Trophoblast cell (in vitro differentiated cells and primary cell): ENCODE results near the gene ITGA4. TPM values are rescaled to one million over a fixed set of nuclear protein-coding genes. Genes with fewer than 3 reads are reported as not detected.

Experiments used
- DNase-seq, 2 donors: peaks; one replicate each; pipeline ENCODE4 v3.0.0-alpha.2; 2016
- H2AFZ ChIP-seq: 2 replicates; pipeline ENCODE4 v1.6.1; 2013; ENCODE audit warnings: low read length, moderate library complexity, mild to moderate bottlenecking; ENCODE audit not compliant: insufficient read depth, poor library complexity
- H2AK5ac ChIP-seq: 2 replicates; pipeline ENCODE4 v1.6.1; 2013; ENCODE audit warnings: mild to moderate bottlenecking, low read length
- H2BK120ac ChIP-seq: 2 replicates; pipeline ENCODE4 v1.6.1; 2013; ENCODE audit warnings: low read length, mild to moderate bottlenecking, moderate library complexity; ENCODE audit not compliant: insufficient read depth, poor library complexity
- H2BK12ac ChIP-seq: 2 replicates; pipeline ENCODE4 v1.6.1; 2013; ENCODE audit warnings: mild to moderate bottlenecking, low read length, moderate library complexity
- H2BK5ac ChIP-seq: 2 replicates; pipeline ENCODE4 v1.6.1; 2013; ENCODE audit warnings: low read length, low read depth, moderate library complexity, mild to moderate bottlenecking; ENCODE audit not compliant: poor library complexity
- H3K14ac ChIP-seq: 2 replicates; pipeline ENCODE4 v1.6.1; 2013; ENCODE audit warnings: mild to moderate bottlenecking, low read length
- H3K18ac ChIP-seq: 2 replicates; pipeline ENCODE4 v1.6.1; 2013; ENCODE audit warnings: mild to moderate bottlenecking, low read length
- H3K23ac ChIP-seq: 2 replicates; pipeline ENCODE4 v1.6.1; 2013; ENCODE audit warnings: low read length
- H3K27ac ChIP-seq: 2 replicates; pipeline ENCODE4 v1.5.1; 2013; ENCODE audit warnings: low read depth, mild to moderate bottlenecking, inconsistent platforms, low read length, moderate library complexity
- H3K27me3 ChIP-seq: 2 replicates; pipeline ENCODE4 v1.6.1; 2013; ENCODE audit warnings: inconsistent platforms, mild to moderate bottlenecking, low read length, moderate library complexity; ENCODE audit not compliant: insufficient read depth
- H3K36me3 ChIP-seq, 2 experiments: 1 replicate in 1 of 2; 2 replicates in 1 of 2; pipeline ENCODE4 v1.6.1; 2013; ENCODE audit warnings: low read length in 2 of 2, mild to moderate bottlenecking in 2 of 2, moderate library complexity in 1 of 2; ENCODE audit not compliant: insufficient read depth in 2 of 2, control insufficient read depth in 1 of 2
- H3K4ac ChIP-seq: 2 replicates; pipeline ENCODE4 v1.6.1; 2013; ENCODE audit warnings: low read depth, mild to moderate bottlenecking, low read length, moderate library complexity
- H3K4me1 ChIP-seq, 2 experiments: 1 replicate in 1 of 2; 2 replicates in 1 of 2; pipeline ENCODE4 v1.6.1; 2013; ENCODE audit warnings: low read length in 2 of 2, mild to moderate bottlenecking in 2 of 2, moderate library complexity in 1 of 2; ENCODE audit not compliant: insufficient read depth in 2 of 2, control insufficient read depth in 1 of 2
- H3K4me2 ChIP-seq: 2 replicates; pipeline ENCODE4 v1.6.1; 2013; ENCODE audit warnings: inconsistent platforms, mild to moderate bottlenecking, low read length, moderate library complexity
- H3K4me3 ChIP-seq: 2 replicates; pipeline ENCODE4 v1.5.1; 2013; ENCODE audit warnings: mild to moderate bottlenecking, low read depth, low read length, inconsistent platforms
- H3K79me1 ChIP-seq: one replicate; pipeline ENCODE4 v1.6.1; 2013; ENCODE audit warnings: low read length
- H3K79me2 ChIP-seq: 2 replicates; pipeline ENCODE4 v1.6.1; 2013; ENCODE audit warnings: low read length, mild to moderate bottlenecking; ENCODE audit not compliant: control insufficient read depth, insufficient read depth, poor library complexity
- H3K9ac ChIP-seq: 2 replicates; pipeline ENCODE4 v1.6.1; 2013; ENCODE audit warnings: mild to moderate bottlenecking, low read length
- H3K9me3 ChIP-seq: 2 replicates; pipeline ENCODE4 v1.6.1; 2013; ENCODE audit warnings: low read depth, mild to moderate bottlenecking, control low read depth, inconsistent platforms, low read length; ENCODE audit not compliant: insufficient read depth
- H4K12ac ChIP-seq: 2 replicates; pipeline ENCODE4 v1.6.1; 2013; ENCODE audit warnings: low read depth, mild to moderate bottlenecking, low read length, moderate library complexity
- H4K8ac ChIP-seq: 2 replicates; pipeline ENCODE4 v1.6.1; 2013; ENCODE audit warnings: low read depth, mild to moderate bottlenecking, low read length, moderate library complexity
- H4K91ac ChIP-seq: one replicate; pipeline ENCODE4 v1.6.1; 2013; ENCODE audit warnings: low read depth, mild to moderate bottlenecking, low read length, moderate library complexity
- WGBS: extraction: QIAGEN DNeasy Blood & Tissue Kit; methylation state at CpG from one replicate; pipeline ENCODE4 v1.1.7; 2013; ENCODE audit warnings: missing lambda C conversion rate; ENCODE audit not compliant: insufficient read length, insufficient coverage; ENCODE audit errors: extremely low coverage; 5-methylcytosine and 5-hydroxymethylcytosine counted together
- polyA plus RNA-seq: library from polyadenylated mRNA; stranded (reverse); fragments of 200-250 nt; gene quantifications from 2 replicates; pipeline ENCODE4 v1.2.3, GENCODE V29; 2013

ITGA4 gene
- polyA plus RNA-seq: 4.4 and 4.6 TPM in 2 replicates

GRCh38 chr2:181457121-181457740, at the start of gene ITGA4:
Gene ITGA4 (plus strand): TSS chr2:181457386. CDS start chr2:181457655, 269 bp downstream.
- Histone ChIP-seq H2BK5ac (no peak within 1 kb of the TSS), H4K12ac (peak within 1 kb of the TSS; percentile 46), H3K4me3 (peak within 1 kb of the TSS; percentile 67), H3K14ac (peak within 1 kb of the TSS; percentile 37), H3K4ac (no peak within 1 kb of the TSS), H3K4me1 (peaks cover 0 to 11% of the 10 kb centered on the region in 2 experiments), H2BK12ac (no peak within 1 kb of the TSS), H3K9me3 (peaks cover 3% of the 10 kb centered on the region), H3K79me1 (peaks cover 2% of the 10 kb centered on the region), H2AK5ac (no peak within 1 kb of the TSS), H4K91ac (peak within 1 kb of the TSS; percentile 40), H3K18ac (no peak within 1 kb of the TSS), H3K79me2 (no peaks in the 10 kb centered on the region), H3K27ac (no peak within 1 kb of the TSS), H3K27me3 (peaks cover 16% of the 10 kb centered on the region), H3K23ac (no peak within 1 kb of the TSS), H3K4me2 (peak within 1 kb of the TSS; percentile 73), H4K8ac (peak within 1 kb of the TSS; percentile 63), H3K36me3 (no peaks in the 10 kb centered on the region), H3K9ac (no peak within 1 kb of the TSS), H2AFZ (peak within 1 kb of the TSS; percentile 73), H2BK120ac (peak within 1 kb of the TSS; percentile 45)
- DNase-seq: peak in 1 of 2 donors; percentile 42
- WGBS: no CpG with 5 or more reads among the region's 67 CpGs

- no peak overlapping the region for H2AFZ ChIP-seq
- H3K23ac ChIP-seq: no peak overlapping the region
- H4K91ac ChIP-seq: no peak overlapping the region
- no peak overlapping the region for H3K18ac ChIP-seq
- no peaks in the 10 kb centered on the region for H3K27me3 ChIP-seq
- H3K4me1 ChIP-seq: peaks cover 4 to 5% of the 10 kb centered on the region in 2 experiments
- H2AK5ac ChIP-seq: no peak overlapping the region
- no peak overlapping the region for H3K27ac ChIP-seq
- DNase-seq: no peak
- H3K14ac ChIP-seq: no peak overlapping the region
- H3K4me3 ChIP-seq: no peak overlapping the region
- H2BK120ac ChIP-seq: no peak overlapping the region
- H2BK5ac ChIP-seq: no peak overlapping the region
- H3K9me3 ChIP-seq: no peaks in the 10 kb centered on the region
- WGBS: no CpG with 5 or more reads among the region's 2 CpGs
- no peaks in the 10 kb centered on the region for H3K36me3 ChIP-seq
- H4K12ac ChIP-seq: no peak overlapping the region
- H3K79me2 ChIP-seq: no peaks in the 10 kb centered on the region
- H2BK12ac ChIP-seq: no peak overlapping the region
- H3K4me2 ChIP-seq: no peak overlapping the region
- no peak overlapping the region for H3K9ac ChIP-seq
- no peak overlapping the region for H3K4ac ChIP-seq
- no peaks in the 10 kb centered on the region for H3K79me1 ChIP-seq
- H4K8ac ChIP-seq: no peak overlapping the region
These were observed 48.3 kb upstream of the ITGA4 start for GRCh38 chr2:181408861-181409260.

GRCh38 chr2:181411105-181411849, 45.9 kb upstream of the ITGA4 start:
- Histone ChIP-seq H3K9ac (peak overlapping the region; percentile 32), H3K18ac (no peak overlapping the region), H3K79me2 (no peaks in the 10 kb centered on the region), H3K4me1 (peaks cover 4 to 5% of the 10 kb centered on the region in 2 experiments), H3K4me3 (no peak overlapping the region), H3K27me3 (no peaks in the 10 kb centered on the region), H3K79me1 (no peaks in the 10 kb centered on the region), H3K36me3 (no peaks in the 10 kb centered on the region), H2BK12ac (no peak overlapping the region), H4K12ac (no peak overlapping the region), H3K23ac (no peak overlapping the region), H3K4ac (no peak overlapping the region), H4K91ac (no peak overlapping the region), H3K27ac (no peak overlapping the region), H3K4me2 (no peak overlapping the region), H4K8ac (no peak overlapping the region), H2AFZ (no peak overlapping the region), H2BK5ac (no peak overlapping the region), H2BK120ac (no peak overlapping the region), H2AK5ac (no peak overlapping the region), H3K9me3 (no peaks in the 10 kb centered on the region), H3K14ac (no peak overlapping the region)
- WGBS: no CpG with 5 or more reads among the region's 5 CpGs
- peak; percentile 19 to 43 for DNase-seq

- no peak overlapping the region for H3K4ac ChIP-seq
- no peaks in the 10 kb centered on the region for H3K79me2 ChIP-seq
- no peak overlapping the region for H3K4me3 ChIP-seq
- H3K79me1 ChIP-seq: no peaks in the 10 kb centered on the region
- H3K9me3 ChIP-seq: no peaks in the 10 kb centered on the region
- H3K23ac ChIP-seq: no peak overlapping the region
- DNase-seq: no peak
- no peak overlapping the region for H2AK5ac ChIP-seq
- H2BK12ac ChIP-seq: no peak overlapping the region
- no peak overlapping the region for H3K9ac ChIP-seq
- no peak overlapping the region for H4K12ac ChIP-seq
- no peak overlapping the region for H2BK5ac ChIP-seq
- no peaks in the 10 kb centered on the region for H3K36me3 ChIP-seq
- no peak overlapping the region for H2BK120ac ChIP-seq
- H4K91ac ChIP-seq: no peak overlapping the region
- no peak overlapping the region for H2AFZ ChIP-seq
- H3K18ac ChIP-seq: no peak overlapping the region
- no peak overlapping the region for H4K8ac ChIP-seq
- no peak overlapping the region for H3K14ac ChIP-seq
- no peaks in the 10 kb centered on the region for H3K4me1 ChIP-seq
- no peaks in the 10 kb centered on the region for H3K27me3 ChIP-seq
- H3K4me2 ChIP-seq: no peak overlapping the region
- no peak overlapping the region for H3K27ac ChIP-seq
- WGBS: no CpG with 5 or more reads among the region's 8 CpGs
These were observed 37.9 kb upstream of the ITGA4 start for GRCh38 chr2:181419129-181419855.
